HepG2 (cell line): ENCODE measurements around the gene GRM1. TPM values are rescaled to one million over a fixed set of nuclear protein-coding genes. Genes with fewer than 3 reads are reported as not detected.

ENCODE experiments used
- ATAC-seq: fragments of 200-7000 bp; cut with Tn5 transposase; 3 replicates; pipeline ENCODE4 v1.9.1; 2020; ENCODE audit warnings: mild to moderate bottlenecking, moderate library complexity
- BruUV-seq: library from RNA; stranded (reverse); fragments of 400-500 nt; replicated peaks from 2 replicates; lab custom pipeline; 2021; lab: Mats Ljungman, UMichigan
- CTCF ChIA-PET: fragments of 300-600 bp; formaldehyde crosslinking; extraction: SDS; loops from one replicate; lab custom pipeline; 2021; ENCODE audit warnings: low total read pairs, inconsistent platforms, low intra/inter-chr PET ratio; lab: Yijun Ruan, JAX
- POLR2A ChIA-PET: fragments of 350-600 bp; sonication (Branson Sonifier 250); formaldehyde crosslinking; loops from one replicate; lab custom pipeline; 2020; ENCODE audit warnings: antibody characterized with exemption, inconsistent platforms; lab: Yijun Ruan, JAX
- DNase-seq: peaks from one replicate; pipeline ENCODE4 v3.0.0-alpha.2; 2015; ENCODE audit warnings: low spot score
- FAIRE-seq: peaks from 3 replicates; lab custom pipeline; 2011; peaks lifted over from hg19 to GRCh38; lab: Jason Lieb, UNC
- H2AFZ ChIP-seq: one replicate; pipeline ENCODE4 v1.6.1; 2011; ENCODE audit warnings: low read length, inconsistent platforms
- H3K27ac ChIP-seq: fragments of 300-600 bp; 3 replicates; pipeline ENCODE4 v1.8.0; 2011; ENCODE audit warnings: mixed run types, mild to moderate bottlenecking, mixed read lengths, low read length, inconsistent platforms; ENCODE audit not compliant: insufficient read depth; ENCODE audit errors: extremely low read length
- H3K27me3 ChIP-seq, 2 experiments: fragments of 200-600 bp in 1 of 2; 2 replicates in 1 of 2; 3 replicates in 1 of 2; pipeline versions ENCODE4 v1.6.0 to v1.8.0; 2011; ENCODE audit warnings: low read length in 2 of 2, mild to moderate bottlenecking in 2 of 2, moderate library complexity in 2 of 2, inconsistent platforms in 1 of 2; ENCODE audit not compliant: insufficient read depth in 2 of 2, control insufficient read depth in 1 of 2
- H3K36me3 ChIP-seq, 2 experiments: fragments of 200-600 bp in 1 of 2; replicated peaks in 1 of 2; 2 replicates in 1 of 2; 3 replicates in 1 of 2; pipeline versions ENCODE4 v1.5.1 to v1.8.0; 2011; ENCODE audit warnings: low read length in 2 of 2, inconsistent platforms in 1 of 2; ENCODE audit not compliant: insufficient read depth in 2 of 2, control insufficient read depth in 1 of 2
- H3K4me1 ChIP-seq: 2 replicates; pipeline ENCODE4 v1.5.1; 2012; ENCODE audit warnings: low read length, inconsistent platforms; ENCODE audit not compliant: insufficient read depth
- H3K4me2 ChIP-seq: 2 replicates; pipeline ENCODE4 v1.6.0; 2011; ENCODE audit warnings: low read depth, low read length, inconsistent platforms
- H3K4me3 ChIP-seq, 3 experiments: fragments of 200-600 bp in 1 of 3; sonication (generic), shearing (Covaris generic) in 1 of 3; replicated peaks in 1 of 3; 2 replicates each; pipeline ENCODE4 v1.5.1; 2011 to 2016; ENCODE audit warnings: low read length in 3 of 3, inconsistent platforms in 2 of 3, low read depth in 2 of 3, mild to moderate bottlenecking in 2 of 3, control low read depth in 1 of 3, mixed read lengths in 1 of 3; ENCODE audit not compliant: insufficient read depth in 1 of 3
- H3K79me2 ChIP-seq: one replicate; pipeline ENCODE4 v1.6.1; 2011; ENCODE audit warnings: low read length, inconsistent platforms; ENCODE audit not compliant: insufficient read depth
- H3K9ac ChIP-seq: 2 replicates; pipeline ENCODE4 v1.6.0; 2011; ENCODE audit warnings: mild to moderate bottlenecking, low read depth, low read length, inconsistent platforms; ENCODE audit not compliant: insufficient read depth
- H3K9me3 ChIP-seq: 2 replicates; pipeline ENCODE4 v1.5.1; 2012; ENCODE audit warnings: mild to moderate bottlenecking, low read length
- H4K20me1 ChIP-seq: 2 replicates; pipeline ENCODE4 v1.6.0; 2011; ENCODE audit warnings: inconsistent platforms, mild to moderate bottlenecking, low read length, moderate library complexity; ENCODE audit not compliant: insufficient read depth
- AHR ChIP-seq: IDR thresholded peaks from 2 replicates; pipeline ENCODE4 v1.6.1; 2018; ENCODE audit warnings: missing genetic modification reagents, missing compliant biosample characterization
- BCL3 ChIP-seq: sonication (generic); formaldehyde crosslinking; IDR thresholded peaks from 2 replicates; pipeline ENCODE4 v1.5.1; 2020; ENCODE audit warnings: mild to moderate bottlenecking, missing genetic modification reagents, moderate library complexity
- CC2D1A ChIP-seq: sonication (generic); formaldehyde crosslinking; IDR thresholded peaks from 2 replicates; pipeline ENCODE4 v1.8.1; 2023; ENCODE audit warnings: mild to moderate bottlenecking, missing genetic modification reagents
- KAT8 ChIP-seq: IDR thresholded peaks from 2 replicates; pipeline ENCODE4 v1.6.1; 2016; ENCODE audit warnings: missing genetic modification reagents, missing compliant biosample characterization
- MAFF ChIP-seq: IDR thresholded peaks from 2 replicates; pipeline ENCODE4 v1.6.1; 2011; ENCODE audit warnings: low read depth, low read length, improper control_type of control experiment
- MAFK ChIP-seq, 2 experiments: IDR thresholded peaks in 1 of 2; conservative IDR thresholded peaks in 1 of 2; 2 replicates each; pipeline ENCODE4 v1.6.1; 2011; ENCODE audit warnings: improper control_type of control experiment in 2 of 2, low read length in 2 of 2
- ZNF17 ChIP-seq: sonication (generic); formaldehyde crosslinking; IDR thresholded peaks from 2 replicates; pipeline ENCODE4 v1.5.0; 2020; ENCODE audit warnings: mild to moderate bottlenecking, missing genetic modification reagents
- ZNF292 ChIP-seq: sonication (generic); formaldehyde crosslinking; IDR thresholded peaks from 2 replicates; pipeline ENCODE4 v1.8.1; 2022; ENCODE audit warnings: mild to moderate bottlenecking, low read depth, missing genetic modification reagents, borderline replicate concordance
- ZNF503 ChIP-seq: sonication (generic); formaldehyde crosslinking; IDR thresholded peaks from 2 replicates; pipeline ENCODE4 v1.4.0; 2020; ENCODE audit warnings: missing genetic modification reagents
- ZNF709 ChIP-seq: sonication (generic); formaldehyde crosslinking; IDR thresholded peaks from 2 replicates; pipeline ENCODE4 v1.5.0; 2020; ENCODE audit warnings: mild to moderate bottlenecking, missing genetic modification reagents
- WGBS: methylation state at CpG from one replicate; pipeline ENCODE4 v1.1.6; 2017; ENCODE audit warnings: low lambda C conversion rate; 5-methylcytosine and 5-hydroxymethylcytosine counted together
- in situ Hi-C: cut with HindIII; loops from 2 replicates; pipeline ENCODE4 v1.10.0; 2017; ENCODE audit warnings: low pct_unique_long_range_greater_than_20kb; ENCODE audit not compliant: extremely low pct_ligation_motif_present
- intact Hi-C: fragments of 100-400 bp; cut with micrococcal nuclease; formaldehyde crosslinking; loops from one replicate; pipeline ENCODE4 v1.10.0; 2022; ENCODE audit not compliant: unreplicated experiment
- polyA plus RNA-seq, 8 experiments: library from polyadenylated mRNA; depleted of rRNA in 3 of 8; stranded (reverse) in 7 of 8; unstranded in 1 of 8; fragments of >200 nt; fragmentation: Illumina TruSeq in 4 of 8; extraction: Trizol in 4 of 8; gene quantifications; 2 replicates each; pipeline versions ENCODE4 v1.2.1 to v1.2.3, GENCODE V29; 2011 to 2016; ENCODE audit warnings: low read depth in 4 of 8, missing spikeins in 1 of 8, mixed read lengths in 1 of 8; ENCODE audit not compliant: insufficient read depth in 1 of 8
- total RNA-seq, 5 experiments: library from RNA; depleted of rRNA; stranded (reverse); fragments of >200 nt; fragmentation: Illumina TruSeq; extraction: Trizol; gene quantifications; 2 replicates each; pipeline ENCODE4 v1.2.3, GENCODE V29; 2016; ENCODE audit warnings: low read depth in 1 of 5
- TF ChIP-seq, protein P1 (sequence below): sonication (generic); formaldehyde crosslinking; IDR thresholded peaks from 2 replicates; pipeline ENCODE4 v1.4.0; 2020; ENCODE audit warnings: low read depth, mild to moderate bottlenecking, missing genetic modification reagents
- TF ChIP-seq, protein P2 (sequence below): sonication (generic); formaldehyde crosslinking; IDR thresholded peaks from 2 replicates; pipeline ENCODE4 v1.8.0; 2022; ENCODE audit warnings: missing genetic modification reagents, mild to moderate bottlenecking, inconsistent platforms, borderline replicate concordance

Gene GRM1
- total and polyA plus RNA-seq, 2 of the 13 experiments (the other 11 are each of a cell fraction or from before 2014, with no cell fraction given), result 0.09 TPM; not detected in 1

- no peaks in the 10 kb centered on the region for H4K20me1 ChIP-seq
- no peak for FAIRE-seq
- POLR2A ChIA-PET, result no interaction called here
- intact Hi-C loops, result no loop called here
- no peak for TF ChIP-seq ZNF709
- TF ChIP-seq MAFK (conservative IDR thresholded peaks at IDR 0.05 in 1 of 2, IDR thresholded peaks at IDR 0.05 in 1 of 2; ENCODE audit: low read length in 2 of 2), result peak; percentile 36 to 67; a peak in 3 of 4 replicates
- TF ChIP-seq MAFF, result peak; percentile 34; the same call in 1 of the 2 replicates
- TF ChIP-seq, all 625 proteins: peak for 2
- no peaks in the 10 kb centered on the region for H3K9me3 ChIP-seq
- H3K4me3 ChIP-seq, result no peak overlapping the region
- no peaks in the 10 kb centered on the region for H3K4me1 ChIP-seq
- WGBS, result 27% methylated on average over 4 of the region's 4 CpGs
- no peak overlapping the region for H2AFZ ChIP-seq
- no peaks in the 10 kb centered on the region for H3K36me3 ChIP-seq
- in situ Hi-C loops, result no loop called here
- CTCF ChIA-PET, result no interaction called here
- no peak overlapping the region for H3K27ac ChIP-seq
- H3K79me2 ChIP-seq, result no peaks in the 10 kb centered on the region
- no TSS peak for BruUV-seq
- no peak overlapping the region for H3K4me2 ChIP-seq
- H3K9ac ChIP-seq, result no peak overlapping the region
- H3K27me3 ChIP-seq, result no peaks in the 10 kb centered on the region
- ATAC-seq (no peak), DNase-seq (no peak)
Measured at GRCh38 chr6:146077992-146078391, 49.1 kb downstream of the GRM1 start.

DNA sequence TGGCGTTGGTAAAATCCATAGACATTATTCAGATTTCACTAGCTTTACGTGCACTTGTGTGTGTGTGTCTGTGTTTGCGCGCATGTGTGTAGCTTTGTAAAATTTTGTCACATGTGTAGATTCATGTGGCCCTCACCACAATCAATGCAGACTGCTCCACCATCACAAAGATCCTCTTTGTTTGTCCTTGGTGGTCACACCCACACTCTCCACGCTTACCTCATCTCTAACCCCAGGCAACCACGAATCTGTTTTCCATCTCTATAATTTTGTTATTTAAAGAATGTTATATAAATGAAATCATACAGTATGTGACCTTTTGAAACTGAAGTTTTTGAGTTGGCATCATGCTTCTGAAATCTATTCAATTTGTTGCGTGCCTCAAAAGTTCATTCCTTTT is 58.5 kb downstream of the GRM1 start:
- no peak for ATAC-seq
- no peak for FAIRE-seq
- no peaks in the 10 kb centered on the region for H3K27me3 ChIP-seq
- POLR2A ChIA-PET, result no interaction called here
- H3K9me3 ChIP-seq, result no peaks in the 10 kb centered on the region
- intact Hi-C loops, result no loop called here
- DNase-seq, result no peak
- in situ Hi-C loops, result no loop called here
- H3K4me1 ChIP-seq, result no peaks in the 10 kb centered on the region
- H2AFZ ChIP-seq, result no peak overlapping the region
- H3K36me3 ChIP-seq, result no peaks in the 10 kb centered on the region
- no peak overlapping the region for H3K27ac ChIP-seq
- no TSS peak for BruUV-seq
- no peak overlapping the region for H3K4me3 ChIP-seq
- 23% methylated on average over 7 of the region's 7 CpGs for WGBS
- no peak overlapping the region for H3K9ac ChIP-seq
- CTCF ChIA-PET, result no interaction called here
- H4K20me1 ChIP-seq, result no peaks in the 10 kb centered on the region
- H3K79me2 ChIP-seq, result no peaks in the 10 kb centered on the region
- no peak overlapping the region for H3K4me2 ChIP-seq
- TF ChIP-seq, protein P1, sequence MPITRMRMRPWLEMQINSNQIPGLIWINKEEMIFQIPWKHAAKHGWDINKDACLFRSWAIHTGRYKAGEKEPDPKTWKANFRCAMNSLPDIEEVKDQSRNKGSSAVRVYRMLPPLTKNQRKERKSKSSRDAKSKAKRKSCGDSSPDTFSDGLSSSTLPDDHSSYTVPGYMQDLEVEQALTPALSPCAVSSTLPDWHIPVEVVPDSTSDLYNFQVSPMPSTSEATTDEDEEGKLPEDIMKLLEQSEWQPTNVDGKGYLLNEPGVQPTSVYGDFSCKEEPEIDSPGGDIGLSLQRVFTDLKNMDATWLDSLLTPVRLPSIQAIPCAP (CRISPR knock-in tag), result no peak
- no peak for TF ChIP-seq ZNF17
- TF ChIP-seq BCL3 (CRISPR knock-in tag), result no peak
- TF ChIP-seq ZNF292, result no peak
- TF ChIP-seq KAT8 (CRISPR knock-in tag), result no peak
- TF ChIP-seq AHR (CRISPR knock-in tag), result no peak
- no peak for TF ChIP-seq CC2D1A (CRISPR knock-in tag)
- no peak for TF ChIP-seq ZNF503 (CRISPR knock-in tag)
- TF ChIP-seq, protein P2, sequence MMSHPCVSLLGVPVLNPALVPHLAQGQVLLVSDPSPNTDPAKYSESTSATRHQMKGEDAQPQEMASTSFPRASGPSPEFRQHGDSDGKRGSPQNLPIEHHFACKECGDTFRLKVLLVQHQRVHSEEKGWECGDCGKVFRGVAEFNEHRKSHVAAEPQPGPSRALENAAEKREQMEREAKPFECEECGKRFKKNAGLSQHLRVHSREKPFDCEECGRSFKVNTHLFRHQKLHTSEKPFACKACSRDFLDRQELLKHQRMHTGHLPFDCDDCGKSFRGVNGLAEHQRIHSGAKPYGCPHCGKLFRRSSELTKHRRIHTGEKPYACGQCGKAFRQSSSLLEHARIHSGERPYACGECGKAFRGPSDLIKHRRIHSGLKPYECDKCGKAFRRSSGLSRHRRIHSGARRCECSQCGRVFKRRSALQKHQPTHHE (CRISPR knock-in tag), result no peak
